HG02623 (cell line): Measurements from ENCODE around the gene MICOS13.

ENCODE experiments used
- ATAC-seq: cut with Tn5 transposase; IDR thresholded peaks from one replicate; pipeline ENCODE4 v1.9.1; 2021; ENCODE audit warnings: moderate library complexity; ENCODE audit not compliant: unreplicated experiment

MICOS13 gene

DNA sequence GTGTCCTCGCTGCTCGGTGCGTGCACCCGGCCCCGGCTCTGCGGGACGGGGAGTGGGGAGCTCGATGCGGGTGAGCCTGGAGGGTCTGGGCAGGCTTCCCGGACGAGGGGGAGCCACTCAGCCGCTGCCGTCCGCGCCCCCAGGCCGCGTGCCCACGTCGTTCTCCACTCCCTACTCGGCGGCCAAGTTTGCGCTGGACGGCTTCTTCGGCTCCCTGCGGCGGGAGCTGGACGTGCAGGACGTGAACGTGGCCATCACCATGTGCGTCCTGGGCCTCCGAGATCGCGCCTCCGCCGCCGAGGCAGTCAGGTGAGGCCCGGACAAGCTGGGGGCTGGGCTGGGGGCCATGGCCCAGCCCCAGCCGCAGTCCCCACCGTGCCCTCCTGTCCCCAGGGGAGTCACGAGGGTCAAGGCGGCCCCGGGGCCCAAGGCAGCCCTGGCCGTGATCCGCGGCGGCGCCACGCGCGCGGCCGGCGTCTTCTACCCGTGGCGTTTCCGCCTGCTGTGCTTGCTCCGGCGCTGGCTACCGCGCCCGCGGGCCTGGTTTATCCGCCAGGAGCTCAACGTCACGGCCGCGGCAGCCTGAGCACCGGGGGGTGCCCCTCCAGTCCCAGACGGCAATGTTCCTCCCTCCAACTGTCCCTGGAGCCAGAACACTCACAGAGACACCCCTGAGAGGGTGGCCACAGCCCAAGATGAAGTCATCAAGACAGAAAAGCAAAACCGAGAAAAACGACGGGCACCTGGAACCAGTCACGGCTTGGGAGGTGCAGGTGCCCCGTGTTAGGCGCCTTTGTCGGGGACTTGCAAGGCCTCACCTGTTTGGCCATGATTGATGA is 7.3 kb upstream of the MICOS13 start:
- no peak for ATAC-seq

DNA sequence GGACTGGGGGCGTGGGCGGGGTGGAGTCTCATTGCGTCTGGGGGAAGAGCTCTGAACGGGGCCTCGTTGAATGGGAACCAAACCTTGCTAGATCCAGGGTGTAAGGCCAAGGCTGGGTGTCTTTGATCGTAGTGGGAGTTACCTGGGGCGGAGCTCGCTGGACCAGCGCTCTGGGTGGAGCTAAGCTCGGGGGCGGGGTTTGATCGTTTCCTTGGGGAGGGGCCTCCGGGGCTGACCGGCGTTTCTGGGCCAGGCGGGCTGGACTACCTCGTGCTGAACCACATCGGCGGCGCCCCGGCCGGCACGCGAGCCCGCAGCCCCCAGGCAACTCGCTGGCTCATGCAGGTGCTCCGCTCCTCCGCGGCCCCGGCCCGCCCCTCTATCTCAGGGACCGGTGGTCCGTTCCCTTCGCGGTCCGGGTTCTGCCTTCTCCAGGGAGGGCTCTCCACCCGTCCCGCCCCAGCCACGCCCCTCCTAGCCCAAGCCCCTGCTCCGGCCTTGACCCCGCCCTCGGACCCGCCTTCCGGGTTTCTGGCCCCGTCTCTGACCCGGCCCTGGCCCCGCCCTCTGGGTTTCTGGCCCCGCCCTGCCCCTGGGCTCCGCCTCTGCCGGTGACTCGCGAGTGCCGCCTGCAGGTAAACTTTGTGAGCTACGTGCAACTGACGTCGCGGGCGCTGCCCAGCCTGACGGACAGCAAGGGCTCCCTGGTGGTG is 6.5 kb upstream of the MICOS13 start:
- ATAC-seq = peak; percentile 44

DNA sequence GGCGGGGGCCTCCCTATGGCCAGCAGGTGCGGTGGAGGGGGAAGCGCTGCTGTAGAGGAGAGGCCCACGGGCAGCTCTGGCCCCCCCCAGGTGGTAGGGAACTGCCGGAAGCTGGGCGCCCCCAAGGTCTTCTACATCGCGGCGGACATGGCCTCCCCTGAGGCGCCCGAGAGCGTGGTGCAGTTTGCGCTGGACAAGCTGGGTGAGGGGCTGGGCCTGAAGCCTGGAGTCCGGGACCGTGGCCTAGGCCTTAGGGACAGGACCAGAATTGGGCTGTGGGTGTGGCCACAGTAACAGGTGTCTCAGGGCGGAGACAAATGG is 6.0 kb upstream of the MICOS13 start:
- ATAC-seq = no peak

DNA sequence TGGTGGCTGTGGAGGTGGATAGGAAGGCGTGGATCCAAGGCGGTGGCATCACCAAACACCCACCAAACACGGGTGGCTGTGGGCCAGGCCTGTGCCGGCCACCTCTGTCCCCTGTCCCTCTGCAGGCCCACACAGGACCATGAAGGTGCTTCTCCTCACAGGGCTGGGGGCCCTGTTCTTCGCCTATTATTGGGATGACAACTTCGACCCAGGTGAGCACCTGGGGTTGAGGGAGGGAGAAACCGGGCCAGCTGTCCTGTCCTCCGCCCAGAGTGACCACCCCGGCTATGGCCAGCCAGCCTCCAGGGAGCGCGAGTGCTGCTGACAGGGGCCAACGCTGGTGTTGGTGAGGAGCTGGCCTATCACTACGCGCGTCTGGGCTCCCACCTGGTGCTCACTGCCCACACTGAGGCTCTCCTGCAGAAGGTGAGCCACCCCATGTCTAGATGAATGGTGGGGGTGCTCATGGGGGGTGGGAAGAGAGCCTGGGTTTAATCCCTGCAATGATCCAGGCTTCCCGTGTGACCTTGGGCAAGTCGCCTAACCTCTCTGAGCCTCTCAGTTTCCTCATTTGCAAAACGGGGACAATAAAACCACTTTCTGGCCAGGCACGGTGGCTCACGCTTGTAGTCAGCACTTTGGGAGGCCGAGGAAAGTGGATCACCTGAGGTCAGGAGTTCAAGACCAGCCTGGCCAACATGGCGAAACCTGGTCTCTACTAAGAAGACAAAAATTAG is 4.5 kb upstream of the MICOS13 start:
- no peak for ATAC-seq

DNA sequence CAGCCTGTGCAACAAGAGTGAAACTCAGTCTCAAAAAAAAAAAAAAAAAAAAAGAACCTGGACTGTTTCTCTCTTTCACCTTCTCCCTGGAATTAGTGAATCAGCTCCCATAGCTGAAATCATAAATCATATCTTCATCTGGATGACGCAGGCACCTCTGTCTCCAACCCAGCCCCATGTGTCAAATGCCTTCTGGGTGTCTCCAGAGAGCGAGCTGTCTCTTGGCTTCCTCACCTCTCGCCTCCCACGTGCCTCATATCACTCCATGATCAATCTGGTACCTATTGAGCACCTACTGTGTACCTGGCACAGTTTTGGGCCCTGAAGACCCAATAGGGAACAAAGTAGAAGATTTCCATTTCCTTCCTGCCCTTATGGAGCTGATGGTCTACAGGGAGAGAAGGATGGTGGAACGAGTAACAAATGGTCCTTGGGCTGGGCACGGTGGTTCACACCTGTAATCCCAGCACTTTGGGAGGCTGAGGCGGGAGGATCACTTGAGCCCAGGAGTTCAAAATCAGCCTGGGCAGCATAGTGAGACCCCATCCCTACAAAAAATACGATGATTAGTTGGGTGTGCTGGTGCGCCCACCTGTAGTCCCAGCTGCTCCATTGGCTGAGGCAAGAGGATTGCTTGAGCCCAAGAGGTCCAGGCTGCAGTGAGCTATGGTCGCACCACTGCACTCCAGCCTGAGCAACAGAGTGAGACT is 3.0 kb upstream of the MICOS13 start:
- ATAC-seq = no peak

DNA sequence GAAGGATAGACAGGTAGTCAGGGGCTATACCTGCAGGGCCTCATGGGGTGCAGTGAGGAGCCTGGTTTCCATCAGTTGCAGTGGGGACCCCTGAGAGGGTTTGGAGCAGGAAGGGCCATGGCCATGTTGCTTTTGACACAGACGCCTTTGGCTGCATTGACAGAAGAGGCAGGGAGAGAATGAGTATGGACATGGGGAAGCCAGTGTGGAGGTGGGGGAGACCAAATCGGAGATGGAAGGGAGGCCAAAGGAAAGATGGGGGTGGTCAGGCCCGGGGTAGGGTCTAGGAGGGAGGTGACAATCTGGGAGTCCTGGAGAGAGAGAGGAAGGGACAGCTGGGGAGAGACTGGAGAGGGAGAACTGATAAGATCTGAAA is 1.8 kb upstream of the MICOS13 start:
- ATAC-seq = no peak

DNA sequence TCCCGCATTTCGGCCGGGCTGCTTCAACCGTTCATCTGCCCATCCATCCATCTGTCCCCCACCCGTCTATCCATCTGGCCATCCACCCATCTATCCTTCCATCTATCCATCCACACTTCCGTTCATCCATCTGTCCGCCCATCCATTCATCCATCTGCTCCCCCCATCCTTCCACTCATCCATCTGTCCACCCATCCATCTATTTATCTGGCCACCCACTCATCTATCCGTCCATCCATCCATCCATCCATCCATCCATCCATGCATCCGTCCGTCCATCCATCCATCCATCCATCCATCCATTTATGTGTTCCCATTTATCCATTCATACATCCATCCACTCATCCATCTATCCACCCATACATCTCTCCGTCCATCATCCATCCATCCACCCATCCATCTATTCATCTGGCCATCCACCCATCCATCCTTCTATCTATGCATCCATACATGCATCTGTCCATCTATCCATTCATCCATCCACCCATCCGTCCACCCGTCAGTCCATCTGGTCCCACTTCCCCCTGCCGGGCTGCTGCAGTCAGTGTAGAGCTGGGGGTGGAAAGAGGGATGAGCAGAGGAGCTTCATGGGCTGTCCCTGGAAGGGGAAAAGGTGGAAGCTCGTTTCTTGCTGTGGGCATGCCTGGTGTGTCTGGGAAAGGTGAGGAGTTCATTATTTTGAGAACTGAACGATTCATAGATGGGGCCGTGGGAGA is 1.2 kb upstream of the MICOS13 start:
- ATAC-seq = no peak

DNA sequence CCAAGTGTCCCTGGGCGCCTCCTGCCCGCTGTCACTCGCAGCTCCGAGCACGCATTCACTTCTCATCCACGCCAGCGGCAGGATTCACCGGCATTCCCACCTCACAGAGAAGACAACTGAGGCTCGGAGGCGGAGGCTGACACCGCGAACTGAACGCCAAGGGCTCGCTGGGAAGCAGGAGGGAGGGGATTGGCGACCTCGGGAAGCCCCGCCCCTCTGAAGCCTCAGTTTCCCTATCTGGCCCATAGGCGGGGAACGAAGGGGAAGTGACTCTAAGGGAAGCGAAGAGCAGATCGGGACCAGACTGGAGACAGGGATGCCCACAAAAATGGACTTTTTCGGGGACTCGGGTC is 256 bp downstream of the MICOS13 start:
- no peak for ATAC-seq

DNA sequence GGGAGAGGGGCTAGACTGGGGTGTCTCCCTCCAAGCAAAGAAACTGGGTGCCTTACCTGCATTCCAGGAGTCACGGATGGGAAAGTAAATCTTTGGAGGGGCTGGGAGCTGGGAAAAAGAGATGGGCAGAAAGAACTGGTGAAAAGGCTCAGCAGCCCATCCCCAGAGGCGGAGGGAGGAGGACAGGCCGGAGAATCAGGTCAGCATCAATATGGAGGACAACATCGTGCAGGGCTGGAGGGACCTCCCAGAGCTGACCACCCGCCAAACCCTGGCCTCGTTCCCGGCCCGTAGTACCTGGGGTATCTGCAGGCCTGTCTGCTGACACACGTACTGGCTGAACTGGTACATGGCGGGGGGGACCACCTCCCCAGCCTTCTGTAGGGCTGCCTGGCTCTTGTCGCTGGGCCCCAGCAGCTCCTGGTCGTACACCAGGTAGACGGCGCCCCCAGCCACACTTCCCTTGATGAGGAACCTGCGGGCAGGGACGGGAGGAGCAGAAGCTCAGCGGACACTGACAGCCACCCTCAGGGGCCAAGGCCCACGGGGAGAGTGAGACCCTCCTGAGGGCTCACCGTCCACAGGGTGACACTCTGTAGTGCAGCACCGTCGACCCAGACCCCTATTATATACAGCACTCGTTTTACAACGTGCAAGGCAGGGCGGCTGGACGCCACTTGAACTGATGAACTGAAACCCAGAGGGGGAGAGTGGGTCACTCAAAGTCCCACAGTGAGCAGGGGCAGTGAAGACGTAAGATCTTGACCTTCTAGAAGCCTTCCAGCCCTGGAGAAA is 830 bp downstream of the MICOS13 start:
- no peak for ATAC-seq

DNA sequence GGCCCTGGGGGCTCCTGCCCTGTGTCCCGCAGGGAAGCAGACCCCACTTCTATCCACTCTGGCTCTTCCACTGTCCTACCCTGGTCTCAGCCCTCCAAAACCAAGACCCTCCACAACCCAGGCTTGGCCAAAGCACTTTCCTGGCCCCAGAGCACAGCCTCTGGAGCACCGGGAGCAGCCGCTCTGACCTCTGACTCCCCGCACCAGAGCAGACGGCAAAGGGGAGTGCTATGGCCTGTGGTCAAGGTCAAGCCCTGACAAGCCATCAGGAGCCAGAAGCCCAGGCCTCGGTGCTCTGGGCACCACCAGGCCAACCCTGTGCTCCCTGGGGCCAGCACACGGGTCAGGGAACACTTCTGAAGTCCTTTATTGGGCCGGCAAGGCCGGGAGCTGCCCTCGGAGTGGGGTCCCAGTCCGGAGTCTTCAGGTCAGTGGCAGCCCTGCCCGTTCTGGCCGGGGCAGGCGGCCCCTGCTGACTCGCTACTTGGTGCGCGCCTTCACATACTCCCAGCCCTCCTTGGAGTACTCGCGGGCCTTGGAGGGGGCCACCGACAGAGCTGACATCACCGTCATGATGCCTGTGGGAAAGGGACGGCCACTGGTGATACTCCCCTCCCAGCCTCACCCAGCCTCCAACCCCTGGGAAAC is 2.1 kb downstream of the MICOS13 start:
- ATAC-seq = no peak

DNA sequence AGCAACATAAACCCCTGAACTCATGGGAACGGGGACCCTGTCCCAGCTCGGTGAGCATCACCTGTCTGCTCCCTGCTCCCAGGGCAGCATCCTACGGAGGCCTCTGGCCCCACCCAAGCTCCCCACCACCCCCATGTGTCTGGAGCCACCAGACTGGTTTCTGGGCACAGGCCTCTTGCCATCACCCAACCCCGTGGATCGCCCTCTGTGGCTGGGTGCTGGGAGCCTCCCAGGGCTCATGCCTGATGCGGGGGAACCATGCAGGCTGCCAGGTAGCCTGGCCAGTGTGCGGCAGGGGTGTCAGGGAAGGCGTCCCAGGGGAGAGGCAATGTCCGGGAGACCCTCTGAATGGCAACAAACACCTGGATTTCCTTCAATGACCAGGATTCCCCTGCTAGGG is 2.7 kb downstream of the MICOS13 start:
- no peak for ATAC-seq

DNA sequence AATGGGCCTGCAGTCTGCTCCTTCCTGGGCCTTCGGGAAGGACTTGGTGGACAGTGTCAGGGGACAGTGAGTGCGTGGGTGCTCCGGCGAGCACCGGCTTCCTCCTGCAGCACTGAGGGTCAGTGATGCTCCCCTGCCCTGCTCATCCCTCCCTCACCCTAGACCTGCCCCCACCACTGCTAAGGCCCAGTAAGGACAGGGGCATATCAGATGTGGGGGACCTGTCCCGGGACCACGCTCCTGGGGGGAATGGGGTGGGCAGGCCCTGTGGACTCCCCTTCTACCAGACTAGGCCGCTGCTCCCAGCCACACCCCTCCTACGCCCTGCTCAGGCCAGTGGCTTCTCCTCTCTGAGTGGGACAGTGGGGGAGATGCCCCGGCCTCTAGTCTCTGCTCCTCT is 3.2 kb downstream of the MICOS13 start:
- no peak for ATAC-seq

DNA sequence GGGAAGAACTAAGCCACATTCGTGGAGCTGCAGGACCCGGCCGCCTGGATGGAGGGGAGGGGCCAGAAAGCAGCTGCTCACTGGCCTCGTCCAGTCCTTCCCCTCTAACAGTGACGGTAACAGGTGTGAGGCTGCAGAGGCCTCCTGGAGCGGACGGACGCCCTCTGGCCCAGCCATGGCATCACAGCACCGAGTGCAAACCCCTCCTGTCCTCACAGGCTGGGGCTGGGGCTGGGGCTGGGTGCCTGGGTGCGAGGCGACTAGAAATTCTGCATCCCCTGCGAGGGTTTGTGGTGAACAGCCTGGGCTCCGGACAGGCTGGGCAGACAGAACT is 3.6 kb downstream of the MICOS13 start:
- no peak for ATAC-seq

DNA sequence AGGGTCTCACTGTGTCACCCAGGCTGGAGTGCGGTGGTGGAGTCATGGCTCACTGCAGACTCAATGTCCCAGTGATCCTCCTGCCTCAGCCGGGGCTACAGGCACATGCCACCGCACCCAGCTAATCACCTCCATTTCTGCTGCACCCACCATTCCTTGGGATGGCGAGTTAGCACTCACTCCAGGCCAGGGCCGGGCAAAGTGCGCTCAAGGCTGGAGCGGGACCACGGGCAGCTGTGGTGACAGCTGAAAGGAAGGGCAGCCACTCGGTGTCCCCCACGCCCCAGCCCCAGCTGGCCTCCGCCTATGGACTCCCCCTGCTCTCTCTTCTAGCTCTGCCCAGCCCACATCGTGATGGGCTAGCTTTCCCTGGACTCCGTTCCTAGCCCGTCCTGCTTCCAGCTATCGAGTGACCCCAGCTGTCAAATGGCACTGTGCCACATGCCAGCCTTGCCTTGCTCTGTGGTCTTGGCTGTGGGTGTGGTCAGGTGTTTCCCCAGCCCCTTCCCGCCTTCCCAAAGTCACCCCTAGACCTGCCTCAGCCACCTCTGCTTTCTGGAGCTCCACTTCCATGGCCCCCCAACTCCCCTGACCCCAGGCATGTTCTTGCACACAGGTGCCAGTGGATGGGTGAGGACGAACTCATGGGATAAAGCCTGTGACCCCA is 4.1 kb downstream of the MICOS13 start:
- no peak for ATAC-seq

DNA sequence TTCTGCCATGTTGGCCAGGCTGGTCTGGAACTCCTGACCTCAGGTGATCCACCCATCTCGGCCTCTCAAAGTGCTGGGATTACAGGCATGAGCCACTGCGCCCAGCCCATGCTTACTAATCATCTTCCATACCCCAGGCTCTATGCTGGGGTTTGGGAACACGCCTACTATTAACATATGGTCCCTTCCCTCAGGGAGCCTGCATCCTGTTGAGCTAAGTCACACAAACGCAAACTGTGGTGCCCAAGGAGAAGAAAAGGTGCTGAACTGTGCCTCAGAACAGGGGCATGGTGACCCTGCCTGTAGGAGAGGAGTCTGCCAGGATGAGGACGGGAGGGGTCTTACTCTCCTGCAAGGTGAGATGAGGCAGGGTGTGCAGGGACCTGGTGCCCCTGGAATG is 5.6 kb downstream of the MICOS13 start:
- ATAC-seq = no peak

DNA sequence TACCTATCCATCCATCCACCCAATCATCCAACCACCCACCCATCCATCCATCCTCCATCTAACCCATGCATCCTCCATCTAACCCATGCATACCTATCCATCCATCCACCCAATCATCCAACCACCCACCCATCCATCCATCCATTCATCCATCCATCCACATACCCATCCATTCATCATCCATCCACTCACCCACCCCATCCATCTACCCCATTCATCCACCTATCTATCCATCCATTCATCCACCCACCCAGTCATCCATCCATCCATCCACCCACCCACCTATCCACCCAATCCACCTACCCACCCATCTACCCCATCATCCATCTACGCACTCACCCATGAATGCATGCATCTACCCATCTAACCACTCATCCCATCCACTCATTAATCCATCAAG is 6.6 kb downstream of the MICOS13 start:
- ATAC-seq = no peak

DNA sequence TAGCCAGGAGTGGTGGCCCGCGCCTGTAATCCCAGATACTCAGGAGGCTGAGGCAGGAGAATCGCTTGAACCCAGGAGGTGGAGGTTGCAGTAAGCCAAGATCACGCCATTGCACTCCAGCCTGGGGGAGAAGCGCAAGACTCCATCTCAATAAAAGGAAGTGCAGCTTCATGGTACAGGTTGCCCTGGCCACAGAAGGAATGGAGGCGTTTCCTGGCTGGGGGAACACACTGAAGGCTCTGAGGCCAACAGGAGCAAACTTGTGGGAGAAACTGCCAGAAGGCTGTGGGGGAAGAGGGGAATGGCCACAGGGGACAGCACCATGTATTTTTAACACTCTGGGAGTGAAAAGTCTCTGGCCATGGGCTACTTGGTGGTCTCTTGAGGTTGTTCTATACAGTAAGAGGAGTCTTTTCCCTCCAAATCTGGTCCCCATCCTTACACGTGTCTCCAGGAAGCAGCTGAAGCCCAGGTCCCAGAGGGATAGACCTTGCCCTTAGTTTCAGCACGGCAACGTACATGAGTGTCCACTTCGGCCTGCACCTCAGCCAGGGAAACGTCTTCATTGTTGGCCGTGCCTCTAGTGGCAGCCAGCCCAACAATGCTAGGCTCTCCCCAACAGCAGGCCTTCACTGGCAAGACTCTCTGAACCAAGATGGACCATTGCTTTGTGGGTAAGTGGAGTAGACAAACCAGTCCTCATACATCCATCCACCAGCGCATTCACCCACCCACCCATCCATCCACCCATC is 7.4 kb downstream of the MICOS13 start:
- ATAC-seq = no peak

DNA sequence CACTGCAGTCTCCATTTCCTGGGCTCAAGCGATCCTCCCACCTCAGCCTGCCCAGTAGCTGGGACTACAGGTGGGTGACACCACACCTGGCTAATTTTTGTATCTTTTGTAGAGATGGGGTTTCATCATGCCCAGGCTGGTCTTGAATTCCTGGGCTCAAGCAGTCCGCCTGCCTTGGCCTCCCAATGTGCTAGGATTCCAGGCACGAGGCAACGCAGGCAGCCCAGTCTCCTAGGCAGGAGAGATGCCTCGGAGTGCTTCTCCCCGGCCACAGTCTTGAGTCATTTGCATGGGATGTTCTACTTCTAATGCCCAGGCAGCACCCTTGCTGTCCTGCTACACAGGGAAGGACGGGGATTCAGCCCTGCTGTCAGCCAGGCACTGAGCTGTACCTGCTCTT is 8.7 kb downstream of the MICOS13 start:
- no peak for ATAC-seq
